HEK293 (cell line): ENCODE data around the gene TOM1.

Experiments
- CTCF ChIA-PET: fragments of 350-600 bp; formaldehyde crosslinking; extraction: SDS; loops from one replicate; lab custom pipeline; 2021; ENCODE audit warnings: antibody characterized with exemption; lab: Yijun Ruan, JAX
- POLR2A ChIA-PET: fragments of 300-600 bp; formaldehyde crosslinking; extraction: SDS; loops from one replicate; lab custom pipeline; 2020; ENCODE audit warnings: antibody characterized with exemption, inconsistent platforms; lab: Yijun Ruan, JAX
- H3K27ac ChIP-seq: fragments of 200-500 bp; sonication (Bioruptor generic); 2 replicates; pipeline ENCODE4 v1.5.1; 2014; ENCODE audit warnings: low read depth, low read length, control low read depth, inconsistent platforms; ENCODE audit errors: extremely low read depth
- H3K36me3 ChIP-seq, 2 experiments: fragments of 200-500 bp in 1 of 2; sonication (Bioruptor generic) in 1 of 2; 1 replicate in 1 of 2; 2 replicates in 1 of 2; pipeline ENCODE4 v1.5.1; 2014 to 2017; ENCODE audit warnings: inconsistent platforms in 2 of 2, low read length in 2 of 2; ENCODE audit not compliant: control insufficient read depth in 2 of 2, insufficient read depth in 1 of 2
- H3K4me1 ChIP-seq: fragments of 200-500 bp; sonication (Bioruptor generic); 2 replicates; pipeline ENCODE4 v1.5.1; 2014; ENCODE audit warnings: mild to moderate bottlenecking, low read length, inconsistent platforms; ENCODE audit not compliant: control insufficient read depth, insufficient read depth
- H3K4me3 ChIP-seq: 2 replicates; pipeline ENCODE4 v1.5.1; 2011; ENCODE audit warnings: low read depth, mild to moderate bottlenecking, control low read depth, low read length, moderate library complexity
- H3K9me3 ChIP-seq: fragments of 200-500 bp; sonication (Bioruptor generic); 2 replicates; pipeline ENCODE4 v1.5.1; 2014; ENCODE audit warnings: low read depth, low read length, inconsistent platforms; ENCODE audit not compliant: control insufficient read depth, insufficient read depth
- ATF2 ChIP-seq: fragments of 450-650 bp; formaldehyde crosslinking; IDR thresholded peaks from 2 replicates; pipeline ENCODE4 v1.5.1; 2016; ENCODE audit warnings: missing biosample characterization, missing genetic modification characterization, low read depth
- FEZF1 ChIP-seq: fragments of 450-650 bp; formaldehyde crosslinking; IDR thresholded peaks from 2 replicates; pipeline ENCODE4 v1.5.1; 2016; ENCODE audit warnings: missing biosample characterization, missing genetic modification characterization
- HOXD13 ChIP-seq: sonication (generic); formaldehyde crosslinking; IDR thresholded peaks from 2 replicates; pipeline ENCODE4 v1.8.0; 2022; ENCODE audit warnings: missing genetic modification reagents, borderline replicate concordance
- MEIS1 ChIP-seq: sonication (generic); formaldehyde crosslinking; IDR thresholded peaks from 2 replicates; pipeline ENCODE4 v1.8.1; 2022; ENCODE audit warnings: missing genetic modification reagents, mild to moderate bottlenecking, borderline replicate concordance
- MYNN ChIP-seq: fragments of 450-650 bp; formaldehyde crosslinking; IDR thresholded peaks from 2 replicates; pipeline ENCODE4 v1.5.1; 2016; ENCODE audit warnings: missing biosample characterization, missing genetic modification characterization, borderline replicate concordance
- MZF1 ChIP-seq: fragments of 450-650 bp; formaldehyde crosslinking; IDR thresholded peaks from 2 replicates; pipeline ENCODE4 v1.5.1; 2017; ENCODE audit warnings: missing biosample characterization, missing genetic modification characterization, borderline replicate concordance
- ZFP69B ChIP-seq: fragments of 450-650 bp; formaldehyde crosslinking; IDR thresholded peaks from 2 replicates; pipeline ENCODE4 v1.5.1; 2016; ENCODE audit warnings: missing biosample characterization, missing genetic modification characterization
- ZNF146 ChIP-seq: fragments of 450-650 bp; formaldehyde crosslinking; IDR thresholded peaks from 2 replicates; pipeline ENCODE4 v1.5.1; 2016; ENCODE audit warnings: missing biosample characterization, missing genetic modification characterization
- ZNF16 ChIP-seq: fragments of 450-650 bp; formaldehyde crosslinking; IDR thresholded peaks from 2 replicates; pipeline ENCODE4 v1.5.1; 2016; ENCODE audit warnings: low read depth, missing biosample characterization, missing genetic modification characterization
- ZNF184 ChIP-seq: fragments of 450-650 bp; IDR thresholded peaks from 2 replicates; pipeline ENCODE4 v1.5.1; 2018; ENCODE audit warnings: missing biosample characterization, mild to moderate bottlenecking, missing genetic modification characterization
- ZNF341 ChIP-seq: fragments of 450-650 bp; formaldehyde crosslinking; IDR thresholded peaks from 2 replicates; pipeline ENCODE4; 2016; ENCODE audit warnings: low read depth, missing biosample characterization, missing genetic modification characterization
- ZNF449 ChIP-seq: fragments of 450-650 bp; formaldehyde crosslinking; IDR thresholded peaks from 2 replicates; pipeline ENCODE4 v1.5.1; 2017; ENCODE audit warnings: missing biosample characterization, mild to moderate bottlenecking, missing genetic modification characterization, moderate library complexity
- ZNF521 ChIP-seq: fragments of 450-650 bp; formaldehyde crosslinking; IDR thresholded peaks from 2 replicates; pipeline ENCODE4 v1.5.1; 2017; ENCODE audit warnings: missing biosample characterization, mild to moderate bottlenecking, missing genetic modification characterization
- ZNF529 ChIP-seq: fragments of 450-650 bp; formaldehyde crosslinking; IDR thresholded peaks from 2 replicates; pipeline ENCODE4 v1.5.1; 2017; ENCODE audit warnings: missing genetic modification characterization, missing biosample characterization; ENCODE audit not compliant: insufficient replicate concordance
- ZNF561 ChIP-seq: fragments of 450-650 bp; IDR thresholded peaks from 2 replicates; pipeline ENCODE4 v1.5.1; 2018; ENCODE audit warnings: missing biosample characterization, missing genetic modification characterization, borderline replicate concordance
- ZNF624 ChIP-seq: fragments of 450-650 bp; formaldehyde crosslinking; IDR thresholded peaks from 2 replicates; pipeline ENCODE4 v1.5.1; 2017; ENCODE audit warnings: missing biosample characterization, missing genetic modification characterization
- ZNF707 ChIP-seq: fragments of 450-650 bp; formaldehyde crosslinking; IDR thresholded peaks from 2 replicates; pipeline ENCODE4 v1.5.1; 2016; ENCODE audit warnings: missing biosample characterization, missing genetic modification characterization
- ZNF768 ChIP-seq: fragments of 450-650 bp; formaldehyde crosslinking; IDR thresholded peaks from 2 replicates; pipeline ENCODE4 v1.5.1; 2018; ENCODE audit warnings: missing biosample characterization, mild to moderate bottlenecking, missing genetic modification characterization
- ZNF785 ChIP-seq: fragments of 450-650 bp; formaldehyde crosslinking; IDR thresholded peaks from 2 replicates; pipeline ENCODE4 v1.5.1; 2016; ENCODE audit warnings: missing biosample characterization, missing genetic modification characterization
- TF ChIP-seq, protein P1 (sequence below): fragments of 450-650 bp; formaldehyde crosslinking; IDR thresholded peaks from 2 replicates; pipeline ENCODE4 v1.5.1; 2017; ENCODE audit warnings: missing biosample characterization, missing genetic modification characterization

TOM1 gene

DNA sequence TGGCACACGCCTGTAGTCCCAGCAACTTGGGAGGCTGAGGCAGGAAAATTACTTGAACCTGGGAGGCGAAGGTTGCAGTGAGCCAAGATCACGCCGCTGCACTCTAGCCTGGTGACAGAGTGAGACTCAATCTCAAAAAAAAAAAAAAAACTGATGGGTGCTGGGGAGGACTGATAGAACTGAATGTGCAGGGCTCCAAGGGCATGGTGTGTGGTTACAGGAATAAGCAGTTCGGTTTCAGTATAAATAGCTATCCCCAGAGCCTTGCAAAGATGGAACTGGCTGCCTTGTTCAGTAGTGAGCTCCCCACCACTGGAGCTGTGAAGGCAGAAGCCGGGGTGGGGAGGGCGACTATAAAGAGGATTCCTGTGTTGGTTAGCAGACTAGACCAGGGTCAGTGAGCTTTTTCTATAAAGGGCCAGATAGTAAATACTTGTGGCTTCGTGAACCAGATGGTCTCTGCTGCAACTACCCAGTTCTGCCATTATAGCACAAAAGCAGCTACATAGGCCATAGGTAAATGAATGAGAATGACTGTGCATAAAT, 5.9 kb downstream of the TOM1 start:
- POLR2A ChIA-PET, result interaction anchor here (0.7 to 1.2 kb wide), 2 partner anchors 26 to 59 kb away, joined by 4 read pairs; no protein-coding TSS in a partner anchor
- TF ChIP-seq, protein P1, sequence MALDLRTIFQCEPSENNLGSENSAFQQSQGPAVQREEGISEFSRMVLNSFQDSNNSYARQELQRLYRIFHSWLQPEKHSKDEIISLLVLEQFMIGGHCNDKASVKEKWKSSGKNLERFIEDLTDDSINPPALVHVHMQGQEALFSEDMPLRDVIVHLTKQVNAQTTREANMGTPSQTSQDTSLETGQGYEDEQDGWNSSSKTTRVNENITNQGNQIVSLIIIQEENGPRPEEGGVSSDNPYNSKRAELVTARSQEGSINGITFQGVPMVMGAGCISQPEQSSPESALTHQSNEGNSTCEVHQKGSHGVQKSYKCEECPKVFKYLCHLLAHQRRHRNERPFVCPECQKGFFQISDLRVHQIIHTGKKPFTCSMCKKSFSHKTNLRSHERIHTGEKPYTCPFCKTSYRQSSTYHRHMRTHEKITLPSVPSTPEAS (tag by site-specific recombination), result no peak
- TF ChIP-seq ZFP69B (tag by site-specific recombination) (no peak), ZNF624 (tag by site-specific recombination) (no peak), HOXD13 (CRISPR knock-in tag) (no peak), FEZF1 (no peak), MYNN (no peak), ZNF341 (tag by site-specific recombination) (no peak), ZNF449 (tag by site-specific recombination) (no peak), ZNF184 (tag by site-specific recombination) (no peak), ZNF521 (tag by site-specific recombination) (no peak), ATF2 (tag by site-specific recombination) (no peak), ZNF561 (tag by site-specific recombination) (no peak), MZF1 (tag by site-specific recombination) (no peak), ZNF785 (no peak), ZNF707 (tag by site-specific recombination) (no peak), ZNF16 (tag by site-specific recombination) (no peak), ZNF146 (no peak)
- TF ChIP-seq, all 188 proteins: peak for 0
- H3K36me3 ChIP-seq, result no peaks in the 10 kb centered on the region
- no peaks in the 10 kb centered on the region for H3K9me3 ChIP-seq
- H3K4me1 ChIP-seq, result no peaks in the 10 kb centered on the region
- CTCF ChIA-PET, result no interaction called here
- H3K27ac ChIP-seq, result no peak overlapping the region
- H3K4me3 ChIP-seq, result no peak overlapping the region

GRCh38 chr22:35306350-35306967, 6.8 kb downstream of the TOM1 start:
- Histone ChIP-seq H3K27ac (no peak overlapping the region), H3K4me3 (no peak overlapping the region), H3K9me3 (no peaks in the 10 kb centered on the region)
- CTCF ChIA-PET, result no interaction called here
- TF ChIP-seq ZNF768 (tag by site-specific recombination) (peak; percentile 45; the same call in 1 of the 2 replicates), MEIS1 (CRISPR knock-in tag) (no peak), ZNF529 (tag by site-specific recombination) (no peak)
- TF ChIP-seq, all 188 proteins: peak for 1
- Histone ChIP-seq H3K4me1 (no peaks in the 10 kb centered on the region), H3K36me3 (no peaks in the 10 kb centered on the region)
- POLR2A ChIA-PET, result interaction anchor here (1.2 kb wide), 1 partner anchor 25 kb away, joined by 4 read pairs; no protein-coding TSS in a partner anchor
